ENCODE measurements around the gene NMS.

The NMS gene

DNA sequence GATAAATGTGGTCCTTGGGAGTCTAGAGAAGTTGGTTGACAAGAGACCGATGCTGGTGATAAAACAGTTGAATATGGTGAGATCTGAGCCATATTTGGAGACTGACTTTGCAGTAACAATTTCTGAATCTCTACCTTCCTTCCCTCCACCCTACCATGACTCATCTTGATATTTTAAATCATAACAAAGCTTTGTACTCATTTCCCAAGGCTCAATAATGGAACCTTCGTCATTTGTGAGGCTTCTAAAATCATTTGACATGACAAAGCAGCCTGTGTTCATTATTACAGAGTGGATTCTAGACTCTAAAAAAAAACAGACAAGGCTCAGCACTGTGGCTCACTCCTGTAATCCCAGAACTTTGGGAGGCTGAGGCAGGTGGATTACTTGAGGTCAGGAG is 54.0 kb downstream of the NMS start:
- no peak for TF ChIP-seq POLR2A (IDR thresholded peaks at IDR 0.05; ENCODE audit: extremely low read depth, insufficient read length)
- no peak for TF ChIP-seq MYC (IDR thresholded peaks at IDR 0.05; ENCODE audit: low read depth, low read length)
- TF ChIP-seq, protein P1, sequence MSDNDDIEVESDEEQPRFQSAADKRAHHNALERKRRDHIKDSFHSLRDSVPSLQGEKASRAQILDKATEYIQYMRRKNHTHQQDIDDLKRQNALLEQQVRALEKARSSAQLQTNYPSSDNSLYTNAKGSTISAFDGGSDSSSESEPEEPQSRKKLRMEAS (IDR thresholded peaks at IDR 0.05; ENCODE audit: low read depth, low read length), result no peak
- TF ChIP-seq, protein P2, sequence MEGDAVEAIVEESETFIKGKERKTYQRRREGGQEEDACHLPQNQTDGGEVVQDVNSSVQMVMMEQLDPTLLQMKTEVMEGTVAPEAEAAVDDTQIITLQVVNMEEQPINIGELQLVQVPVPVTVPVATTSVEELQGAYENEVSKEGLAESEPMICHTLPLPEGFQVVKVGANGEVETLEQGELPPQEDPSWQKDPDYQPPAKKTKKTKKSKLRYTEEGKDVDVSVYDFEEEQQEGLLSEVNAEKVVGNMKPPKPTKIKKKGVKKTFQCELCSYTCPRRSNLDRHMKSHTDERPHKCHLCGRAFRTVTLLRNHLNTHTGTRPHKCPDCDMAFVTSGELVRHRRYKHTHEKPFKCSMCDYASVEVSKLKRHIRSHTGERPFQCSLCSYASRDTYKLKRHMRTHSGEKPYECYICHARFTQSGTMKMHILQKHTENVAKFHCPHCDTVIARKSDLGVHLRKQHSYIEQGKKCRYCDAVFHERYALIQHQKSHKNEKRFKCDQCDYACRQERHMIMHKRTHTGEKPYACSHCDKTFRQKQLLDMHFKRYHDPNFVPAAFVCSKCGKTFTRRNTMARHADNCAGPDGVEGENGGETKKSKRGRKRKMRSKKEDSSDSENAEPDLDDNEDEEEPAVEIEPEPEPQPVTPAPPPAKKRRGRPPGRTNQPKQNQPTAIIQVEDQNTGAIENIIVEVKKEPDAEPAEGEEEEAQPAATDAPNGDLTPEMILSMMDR (IDR thresholded peaks at IDR 0.05; ENCODE audit: low read depth, low read length), result no peak
- DNase-seq (ENCODE audit: low read depth), result no peak
- H3K4me3 ChIP-seq (ENCODE audit: low read depth, low read length), result no peak overlapping the region

DNA sequence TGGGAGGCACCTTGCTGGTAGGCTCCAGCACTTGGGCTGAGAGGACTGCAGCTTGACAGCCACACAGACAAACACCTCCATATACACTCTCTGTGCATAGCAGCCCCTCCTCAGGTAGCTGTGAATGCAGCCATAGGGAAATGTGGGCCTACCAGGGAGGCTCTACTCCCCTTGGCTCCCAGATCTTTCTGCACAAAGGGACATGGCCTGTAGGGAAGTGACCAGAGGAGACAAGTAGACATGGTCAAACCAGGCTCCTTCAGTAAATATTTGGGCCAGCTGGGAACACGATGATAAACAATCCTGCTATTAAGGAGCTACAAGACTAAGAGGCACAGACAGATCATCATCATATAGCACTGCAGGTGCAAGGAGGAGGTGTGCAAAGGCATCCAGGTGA is 56.6 kb downstream of the NMS start:
- H3K4me3 ChIP-seq (ENCODE audit: low read depth, low read length), result no peak overlapping the region
- TF ChIP-seq, protein P2 (IDR thresholded peaks at IDR 0.05; ENCODE audit: low read depth, low read length), result no peak
- TF ChIP-seq MYC (IDR thresholded peaks at IDR 0.05; ENCODE audit: low read depth, low read length), result no peak
- TF ChIP-seq POLR2A (IDR thresholded peaks at IDR 0.05; ENCODE audit: extremely low read depth, insufficient read length), result no peak
- TF ChIP-seq, protein P1 (IDR thresholded peaks at IDR 0.05; ENCODE audit: low read depth, low read length), result no peak
- no peak for DNase-seq (ENCODE audit: low read depth)

DNA sequence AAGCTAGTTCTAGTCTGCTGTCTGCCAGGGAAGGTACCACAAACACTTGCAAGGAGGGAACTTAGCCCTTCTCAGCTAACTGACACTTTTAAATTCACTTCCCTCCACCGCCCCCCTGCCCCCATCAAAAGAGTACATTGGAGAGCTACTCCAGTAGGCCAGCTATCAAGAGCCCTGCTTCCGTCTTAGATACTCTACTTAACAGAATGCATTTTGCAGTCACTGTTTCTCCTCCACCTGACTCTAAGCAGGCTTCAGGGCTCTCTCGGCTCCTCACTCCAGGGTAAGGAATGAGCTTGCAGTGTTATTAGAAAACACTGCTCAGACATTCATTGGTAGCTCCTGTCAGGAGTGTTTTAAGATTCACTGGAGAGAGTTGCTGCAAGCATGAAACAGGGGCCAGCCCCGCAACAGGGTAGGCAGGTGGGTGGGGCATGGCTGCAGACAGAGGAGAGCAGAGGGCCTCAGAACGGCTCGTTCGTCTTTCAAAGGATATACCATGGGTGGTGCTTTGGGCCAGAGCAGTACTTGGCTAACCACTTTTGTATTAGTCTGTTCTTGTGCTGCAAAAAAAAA is 57.2 kb downstream of the NMS start:
- no peak for DNase-seq (ENCODE audit: low read depth)
- no peak for TF ChIP-seq POLR2A (IDR thresholded peaks at IDR 0.05; ENCODE audit: extremely low read depth, insufficient read length)
- no peak for TF ChIP-seq MYC (IDR thresholded peaks at IDR 0.05; ENCODE audit: low read depth, low read length)
- TF ChIP-seq, protein P2 (IDR thresholded peaks at IDR 0.05; ENCODE audit: low read depth, low read length), result no peak
- TF ChIP-seq, protein P1 (IDR thresholded peaks at IDR 0.05; ENCODE audit: low read depth, low read length), result no peak
- no peak overlapping the region for H3K4me3 ChIP-seq (ENCODE audit: low read depth, low read length)

DNA sequence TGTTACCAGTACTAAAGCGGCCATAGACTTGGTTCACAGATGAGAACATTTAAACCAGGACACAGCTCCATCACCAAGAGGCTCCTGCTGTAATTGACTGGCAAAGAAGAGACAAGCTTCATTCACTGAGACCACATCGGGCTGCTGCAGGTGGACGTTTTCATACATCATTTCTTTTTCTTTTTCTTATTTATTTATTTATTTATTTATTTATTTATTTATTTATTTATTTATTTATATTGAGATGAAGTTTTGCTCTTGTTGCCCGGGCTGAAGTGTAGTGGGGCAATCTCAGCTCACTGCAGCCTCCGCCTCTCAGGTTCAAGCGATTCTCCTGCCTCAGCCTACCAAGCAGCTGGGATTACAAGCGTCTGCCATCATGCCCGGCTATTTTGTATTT is 58.9 kb downstream of the NMS start:
- TF ChIP-seq MYC (IDR thresholded peaks at IDR 0.05; ENCODE audit: low read depth, low read length) (no peak), POLR2A (IDR thresholded peaks at IDR 0.05; ENCODE audit: extremely low read depth, insufficient read length) (no peak)
- TF ChIP-seq, protein P2 (IDR thresholded peaks at IDR 0.05; ENCODE audit: low read depth, low read length), result no peak
- TF ChIP-seq, protein P1 (IDR thresholded peaks at IDR 0.05; ENCODE audit: low read depth, low read length), result no peak
- DNase-seq (ENCODE audit: low read depth), result no peak
- no peak overlapping the region for H3K4me3 ChIP-seq (ENCODE audit: low read depth, low read length)

DNA sequence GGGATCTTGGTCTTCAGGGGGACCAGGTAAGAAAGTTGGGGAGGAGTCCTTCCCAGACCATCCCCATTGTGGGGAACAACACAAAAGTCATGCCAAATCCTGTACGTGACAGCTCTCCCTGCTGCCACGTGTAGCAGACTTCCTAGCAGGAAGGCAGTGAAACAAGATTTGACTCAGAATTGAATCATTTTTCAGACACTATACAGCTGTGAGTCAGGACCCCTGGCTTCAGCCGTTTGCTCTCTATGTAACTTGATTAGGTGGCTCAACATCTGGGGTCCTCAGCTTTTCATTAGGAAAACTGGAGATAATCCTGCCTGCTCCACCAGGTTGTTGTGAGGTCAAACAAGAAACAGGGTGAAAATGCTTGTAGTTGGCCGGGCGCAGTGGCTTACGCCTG is 59.6 kb downstream of the NMS start:
- no peak for DNase-seq (ENCODE audit: low read depth)

More for the DNA sequence above, 59.6 kb downstream of the NMS start:
- H3K4me3 ChIP-seq (ENCODE audit: low read depth, low read length), result no peak overlapping the region
- TF ChIP-seq, protein P1 (IDR thresholded peaks at IDR 0.05; ENCODE audit: low read depth, low read length), result no peak
- TF ChIP-seq POLR2A (IDR thresholded peaks at IDR 0.05; ENCODE audit: extremely low read depth, insufficient read length) (no peak), MYC (IDR thresholded peaks at IDR 0.05; ENCODE audit: low read depth, low read length) (no peak)
- TF ChIP-seq, protein P2 (IDR thresholded peaks at IDR 0.05; ENCODE audit: low read depth, low read length), result no peak
